ENCODE results near the gene LRP2.
"Not testable (repeated sequence)": the region's sequence is repeated elsewhere in the genome, so short reads cannot be mapped to it uniquely, and the experiment has no call there.

LRP2 gene

GRCh38 chr2:169298007-169298406 lies 64.3 kb downstream of the LRP2 start:
- DNase-seq, result no peak

- peak; percentile 49 for DNase-seq
Observed at GRCh38 chr2:169294001-169294675, 68.2 kb downstream of the LRP2 start.

GRCh38 chr2:169291517-169291916 lies 70.8 kb downstream of the LRP2 start:
- no peak for DNase-seq

DNA sequence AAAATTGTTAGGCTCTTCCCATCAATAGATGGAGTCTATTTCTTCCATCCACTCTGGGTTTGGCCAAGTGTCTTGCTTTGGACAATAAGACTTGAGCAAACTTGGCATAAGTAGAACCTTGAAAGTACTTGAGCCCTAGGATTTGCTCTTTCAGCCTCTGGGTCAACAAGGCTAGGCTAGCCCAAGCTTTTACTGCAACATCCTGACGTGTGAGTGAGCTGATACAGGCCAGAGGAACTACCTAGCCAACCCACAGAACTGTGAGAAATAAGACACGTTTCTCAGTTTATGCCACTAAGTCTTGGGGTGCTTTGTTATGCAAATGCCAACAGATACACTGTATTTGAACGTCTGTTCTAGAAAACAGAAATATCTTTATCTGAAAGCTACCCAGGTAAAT lies 71.9 kb downstream of the LRP2 start:
- DNase-seq, result no peak

GRCh38 chr2:169287666-169288065 lies 74.7 kb downstream of the LRP2 start:
- no peak for DNase-seq

DNA sequence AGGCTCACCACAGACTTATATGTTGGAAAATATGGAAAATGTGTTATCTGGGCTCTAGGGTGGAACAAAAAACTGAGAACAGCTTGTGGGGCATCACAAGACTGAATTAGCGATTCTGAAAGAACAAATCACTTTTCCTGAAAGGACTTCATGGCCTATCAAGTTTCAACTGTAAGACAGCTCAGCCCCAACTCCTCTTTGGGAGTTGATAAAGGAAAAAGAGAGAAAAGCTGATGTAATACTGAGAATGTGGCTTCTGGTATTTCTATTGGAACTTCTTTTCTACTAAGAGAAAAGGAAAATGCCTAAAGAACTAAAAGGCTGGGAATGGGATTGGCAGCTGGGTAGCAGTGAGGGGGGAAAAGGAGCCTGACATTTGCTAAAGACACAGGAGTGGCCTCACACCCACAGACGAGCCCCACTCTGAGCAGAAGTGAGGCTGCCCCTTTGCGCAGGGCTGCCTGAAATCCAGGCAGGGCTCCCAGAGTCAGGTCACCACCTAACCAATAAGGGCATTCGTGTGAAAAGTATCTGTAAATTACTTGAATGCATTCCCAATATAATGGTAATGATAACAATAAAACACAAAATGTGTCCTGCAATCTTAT lies 75.6 kb downstream of the LRP2 start:
- no peak for DNase-seq

DNA sequence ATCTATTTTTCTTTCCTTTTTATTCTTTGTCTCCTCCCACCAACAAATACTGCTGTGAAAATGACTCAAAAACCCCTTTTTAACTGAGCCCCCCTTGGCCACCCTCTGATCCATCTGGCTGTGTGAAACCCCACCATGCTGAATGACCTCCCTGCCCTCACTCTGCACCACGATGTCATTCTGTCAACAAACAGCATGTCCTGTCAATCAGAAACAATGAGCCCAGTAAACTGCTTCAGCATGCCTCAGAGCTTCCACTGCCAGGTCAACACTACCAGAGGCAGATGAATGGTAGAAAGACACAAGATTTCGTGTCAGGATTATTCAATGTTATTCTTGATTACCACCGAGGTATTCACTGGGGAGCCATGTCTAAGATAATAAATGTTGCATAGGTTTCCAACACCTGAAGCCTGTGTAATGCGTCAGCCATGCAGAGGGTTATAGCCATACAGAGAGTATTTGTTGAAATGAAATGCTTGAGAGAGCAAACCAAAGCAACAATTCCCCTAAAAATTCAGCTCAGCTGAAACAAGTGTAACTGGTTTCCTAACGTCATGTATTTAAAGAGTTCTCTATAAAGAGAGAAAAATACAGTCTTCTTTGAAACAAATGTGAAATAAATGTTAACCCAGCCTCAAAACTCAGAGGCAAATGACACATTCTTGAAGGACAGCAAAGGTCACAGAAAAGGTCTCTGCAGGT lies 76.7 kb downstream of the LRP2 start:
- no peak for DNase-seq

DNA sequence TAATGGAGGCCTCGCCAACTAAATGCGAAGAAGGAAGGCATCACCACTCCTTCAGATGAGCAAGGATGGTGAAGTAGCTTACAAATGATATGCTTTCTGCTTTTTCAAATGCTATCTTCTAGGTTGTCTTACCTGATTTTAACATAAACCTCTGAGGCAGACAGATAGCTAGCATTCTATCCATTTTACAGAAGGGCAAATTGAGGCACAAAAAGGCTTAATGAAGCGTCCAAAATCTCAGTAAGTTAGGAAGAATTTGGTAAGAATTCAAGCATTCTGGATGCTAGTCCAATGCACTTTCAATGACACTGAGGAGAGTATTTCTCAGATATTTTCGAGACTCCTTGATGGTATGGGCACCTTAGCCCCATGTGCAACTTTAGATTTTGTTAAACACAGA lies 81.8 kb downstream of the LRP2 start:
- DNase-seq, result no peak

DNA sequence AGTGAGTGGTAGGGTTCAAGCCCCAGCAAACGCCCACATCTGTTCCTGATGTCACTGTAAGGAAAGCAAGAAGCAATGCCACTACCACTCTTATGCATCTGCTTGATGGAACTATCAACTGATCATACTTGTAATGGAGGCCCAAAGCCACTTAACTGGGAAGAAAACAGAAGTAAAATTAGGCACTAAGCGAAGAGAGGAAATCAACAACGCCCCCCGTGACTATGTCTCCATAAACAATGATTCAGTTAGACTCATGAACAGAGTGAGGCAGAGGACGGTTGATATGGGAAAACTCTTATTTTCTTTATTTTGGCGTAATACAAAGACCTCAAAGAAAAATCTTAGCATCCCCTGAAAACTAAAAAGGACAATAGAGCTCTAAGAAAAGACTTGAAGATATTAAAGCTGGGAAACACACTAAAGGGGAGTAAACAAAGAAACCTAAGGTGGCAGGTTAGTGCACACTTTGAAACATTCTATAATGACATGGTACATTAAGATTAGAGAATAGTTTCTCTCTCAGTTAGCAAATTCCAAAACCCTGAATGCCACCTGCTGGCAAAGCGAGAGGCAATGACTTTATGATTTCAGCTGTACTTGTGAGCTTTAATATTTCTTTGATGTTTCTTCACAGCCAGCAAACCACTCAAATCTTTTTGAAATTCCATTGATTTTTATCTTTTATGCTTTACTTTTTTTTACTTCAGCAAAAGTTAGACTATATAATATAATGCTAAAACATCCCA lies 86.5 kb downstream of the LRP2 start:
- no peak for DNase-seq

DNA sequence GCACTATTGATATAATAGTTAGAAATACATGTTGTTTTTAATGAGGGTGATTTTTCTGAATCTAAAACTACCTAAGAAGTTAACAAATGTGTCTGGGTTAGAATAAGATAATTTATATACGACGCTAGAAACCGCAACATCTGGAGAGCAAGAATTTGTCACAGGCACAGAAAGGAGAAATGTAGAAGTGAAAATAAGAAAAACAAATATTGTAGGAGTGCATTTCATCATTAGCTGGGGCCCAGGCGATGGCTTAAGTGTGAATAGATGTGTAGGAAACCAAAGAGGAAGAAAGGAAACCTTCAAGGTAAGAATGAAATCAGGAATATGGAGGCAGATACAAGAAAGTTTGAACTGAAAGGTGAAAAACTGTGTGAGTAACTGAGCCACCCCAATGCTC lies 90.3 kb downstream of the LRP2 start:
- DNase-seq, result no peak

GRCh38 chr2:169270574-169270973 lies 91.8 kb downstream of the LRP2 start:
- DNase-seq, result not testable (repeated sequence)

GRCh38 chr2:169265591-169265990 lies 96.7 kb downstream of the LRP2 start:
- DNase-seq, result no peak

GRCh38 chr2:169260846-169261642 lies 101.3 kb downstream of the LRP2 start:
- DNase-seq, result no peak

- no peak for DNase-seq
Observed at GRCh38 chr2:169260246-169260645, 102.1 kb downstream of the LRP2 start.

GRCh38 chr2:169259402-169259801 lies 102.9 kb downstream of the LRP2 start:
- DNase-seq, result no peak

GRCh38 chr2:169258045-169258601 lies 104.2 kb downstream of the LRP2 start:
- no peak for DNase-seq

DNA sequence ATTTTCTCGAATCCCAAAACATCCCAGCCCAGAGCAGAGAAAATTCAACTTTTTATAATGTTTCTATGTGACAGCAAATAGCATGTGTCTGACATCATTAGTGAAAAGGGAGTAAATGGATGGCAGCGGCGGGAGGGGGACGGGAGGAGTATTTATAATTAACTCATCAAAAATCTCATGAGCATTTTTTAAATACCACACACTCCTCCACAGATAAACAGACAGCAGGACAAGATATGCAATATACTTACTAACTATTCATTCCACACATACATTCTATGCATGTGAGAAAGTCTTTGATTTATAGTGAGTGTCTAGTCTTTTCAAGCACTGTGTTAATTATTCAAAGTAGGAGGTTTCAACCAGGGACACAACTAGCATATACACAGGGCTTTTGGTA lies 107.6 kb downstream of the LRP2 start:
- DNase-seq, result no peak

- DNase-seq, result no peak
Observed at GRCh38 chr2:169247211-169247610, 115.1 kb downstream of the LRP2 start.

DNA sequence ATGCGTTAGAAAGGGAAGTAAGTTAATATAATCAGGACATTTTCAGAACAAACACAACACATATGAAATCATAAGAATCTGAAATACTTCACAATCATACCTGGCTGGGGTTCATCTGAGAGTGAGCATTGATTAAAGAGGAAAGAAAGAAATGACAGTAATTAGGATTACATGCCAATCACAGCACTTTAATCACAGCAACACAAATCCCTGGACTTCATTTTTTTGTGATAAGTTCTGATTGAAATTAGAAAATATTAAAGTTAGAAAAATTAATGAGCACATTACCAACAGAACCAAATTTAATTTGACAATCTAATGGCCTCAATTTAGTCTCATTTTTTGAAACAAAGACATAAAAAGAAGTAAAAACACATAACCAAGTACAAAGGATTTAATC lies 121.9 kb downstream of the LRP2 start:
- DNase-seq, result no peak

DNA sequence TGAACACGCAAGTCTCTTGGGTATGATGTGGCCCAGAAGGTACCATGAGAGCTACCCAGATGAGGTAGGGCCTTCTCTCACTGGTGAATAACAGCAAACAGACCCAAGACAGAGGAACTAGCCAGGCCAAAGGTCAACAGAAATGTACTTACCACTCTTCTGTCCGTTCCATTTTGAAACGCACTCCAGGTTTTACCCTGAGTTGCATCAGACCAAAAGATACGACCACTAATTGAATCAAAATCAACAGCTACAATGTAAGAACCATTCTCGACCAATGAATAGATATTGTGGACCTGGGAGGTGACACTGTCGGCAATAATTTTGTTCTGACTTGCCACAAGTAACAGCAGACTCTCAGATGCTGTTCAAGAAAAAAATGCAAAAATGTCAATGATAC lies 124.4 kb downstream of the LRP2 start:
- DNase-seq, result no peak

- no peak for DNase-seq
Observed at GRCh38 chr2:169237286-169237685, 125.0 kb downstream of the LRP2 start.

DNA sequence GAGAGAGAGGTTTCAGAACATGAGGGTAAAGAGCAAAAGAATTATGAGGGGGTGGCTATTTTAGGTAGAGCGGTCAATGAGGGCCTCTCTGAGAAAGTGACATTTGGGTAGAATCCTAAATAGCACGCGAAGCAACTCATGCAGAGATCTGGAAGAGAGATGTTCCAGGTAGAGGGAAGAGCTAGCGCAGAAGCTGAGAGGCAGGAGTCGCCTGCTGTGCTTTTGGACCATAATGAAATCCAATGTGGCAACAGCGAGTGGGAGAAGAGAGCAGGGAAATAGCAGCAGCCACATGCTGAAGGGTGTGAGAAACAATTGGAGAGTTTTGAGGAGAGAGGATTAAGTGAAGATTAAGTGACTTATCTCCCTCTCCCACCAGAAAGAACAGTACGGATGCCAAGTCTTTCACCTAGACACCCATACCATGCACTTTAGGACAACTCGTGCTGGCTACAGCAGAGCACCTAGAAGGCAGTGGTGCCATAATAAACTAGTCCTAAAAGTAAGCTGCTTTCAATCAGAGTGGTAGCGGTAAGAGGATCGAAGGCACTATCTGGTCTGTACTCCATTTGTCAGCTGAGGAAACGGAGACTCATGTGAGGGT lies 129.7 kb downstream of the LRP2 start:
- no peak for DNase-seq
